CD4-positive, alpha-beta T cell treated with Interleukin-2 at 100 ng/mL for 4 hours (primary cell): ENCODE measurements around the gene NFE2L1.
"Not testable (repeated sequence)": the region's sequence is repeated elsewhere in the genome, so short reads cannot be mapped to it uniquely, and the experiment has no call there.

Source experiments
- DNase-seq: peaks from one replicate; pipeline ENCODE4 v3.0.0-alpha.2; 2020; ENCODE audit warnings: low spot score

The NFE2L1 gene

DNA sequence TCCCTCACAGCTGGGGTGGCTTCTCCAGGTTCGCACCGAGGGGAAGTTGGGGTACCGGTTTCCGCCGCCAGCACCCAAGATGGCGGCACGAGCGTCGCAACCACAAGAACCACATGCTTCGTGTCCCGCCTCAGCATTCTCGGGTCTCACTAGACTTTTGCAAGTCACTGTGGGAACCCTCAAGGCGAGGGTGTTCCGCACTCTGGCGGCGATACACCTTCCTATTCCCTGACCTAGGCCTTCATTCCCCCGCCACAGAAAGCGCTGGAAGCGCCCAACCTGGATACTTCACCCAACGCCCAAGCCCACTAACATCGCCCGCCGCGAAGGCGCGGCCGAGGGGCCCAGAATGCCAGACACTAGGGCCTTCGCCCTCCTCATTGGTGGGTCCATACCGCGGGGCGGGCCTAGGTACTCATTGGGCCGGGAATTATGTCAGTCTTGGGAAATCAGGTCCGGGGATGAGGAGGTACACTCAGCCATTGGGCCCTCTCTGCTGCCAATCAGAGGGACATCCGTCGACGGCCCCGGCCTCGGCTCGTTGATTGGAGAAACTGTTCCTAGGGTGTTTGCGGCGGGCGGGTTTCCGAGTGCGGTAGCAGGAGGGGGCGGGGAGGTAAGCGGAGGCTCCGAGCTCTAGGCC lies at the start of gene NFE2L1:
Gene NFE2L1, plus strand, starts transcription at position 619 of the 643 bp plus-strand sequence. CDS start 2,760 bp downstream, outside the sequence.
- peak; percentile 99 for DNase-seq

GRCh38 chr17:47999582-47999981 lies 48.6 kb upstream of the NFE2L1 start:
- DNase-seq = no peak

DNA sequence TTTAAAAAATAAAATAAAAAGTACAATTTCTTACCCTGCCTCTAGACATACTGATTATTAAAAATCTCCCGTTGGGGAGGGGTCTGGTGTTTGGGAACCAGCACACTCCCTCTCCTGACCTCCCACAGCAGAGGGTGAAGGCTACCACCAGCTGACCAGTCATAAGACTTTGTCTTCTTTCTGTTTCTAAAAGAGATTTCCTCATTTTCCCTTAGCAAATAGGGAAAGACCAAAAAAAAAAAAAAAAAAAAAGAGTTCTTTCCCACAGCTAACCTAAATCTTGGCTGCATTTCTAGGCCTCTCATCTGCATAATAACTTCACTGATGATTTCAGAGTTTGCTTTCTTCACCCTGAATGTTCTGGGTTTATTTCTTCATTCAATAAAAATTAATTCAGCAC lies 47.0 kb upstream of the NFE2L1 start:
- no peak for DNase-seq

DNA sequence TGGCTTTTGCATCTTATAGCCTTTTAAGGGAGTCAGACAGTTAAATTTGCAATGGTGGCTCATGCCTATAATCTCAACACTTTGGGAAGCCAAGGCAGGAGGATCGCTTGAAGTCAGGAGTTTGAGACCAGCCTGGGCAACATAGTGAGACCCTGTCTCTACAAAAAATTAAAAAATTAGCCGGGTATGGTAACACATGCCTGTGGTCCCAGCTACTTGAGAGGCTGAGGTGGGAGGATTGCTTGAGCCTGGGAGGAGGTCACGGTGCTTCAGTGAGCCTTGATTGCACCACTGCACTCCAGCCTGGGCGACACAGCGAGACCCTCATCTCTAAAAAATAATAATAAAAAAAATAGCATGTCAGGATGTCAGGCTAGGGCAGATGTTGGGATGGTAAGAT lies 46.5 kb upstream of the NFE2L1 start:
- DNase-seq = not testable (repeated sequence)

- no peak for DNase-seq
Observed at GRCh38 chr17:48002266-48002915, 45.8 kb upstream of the NFE2L1 start.

GRCh38 chr17:48002916-48003416 lies 45.2 kb upstream of the NFE2L1 start:
- DNase-seq = no peak

DNA sequence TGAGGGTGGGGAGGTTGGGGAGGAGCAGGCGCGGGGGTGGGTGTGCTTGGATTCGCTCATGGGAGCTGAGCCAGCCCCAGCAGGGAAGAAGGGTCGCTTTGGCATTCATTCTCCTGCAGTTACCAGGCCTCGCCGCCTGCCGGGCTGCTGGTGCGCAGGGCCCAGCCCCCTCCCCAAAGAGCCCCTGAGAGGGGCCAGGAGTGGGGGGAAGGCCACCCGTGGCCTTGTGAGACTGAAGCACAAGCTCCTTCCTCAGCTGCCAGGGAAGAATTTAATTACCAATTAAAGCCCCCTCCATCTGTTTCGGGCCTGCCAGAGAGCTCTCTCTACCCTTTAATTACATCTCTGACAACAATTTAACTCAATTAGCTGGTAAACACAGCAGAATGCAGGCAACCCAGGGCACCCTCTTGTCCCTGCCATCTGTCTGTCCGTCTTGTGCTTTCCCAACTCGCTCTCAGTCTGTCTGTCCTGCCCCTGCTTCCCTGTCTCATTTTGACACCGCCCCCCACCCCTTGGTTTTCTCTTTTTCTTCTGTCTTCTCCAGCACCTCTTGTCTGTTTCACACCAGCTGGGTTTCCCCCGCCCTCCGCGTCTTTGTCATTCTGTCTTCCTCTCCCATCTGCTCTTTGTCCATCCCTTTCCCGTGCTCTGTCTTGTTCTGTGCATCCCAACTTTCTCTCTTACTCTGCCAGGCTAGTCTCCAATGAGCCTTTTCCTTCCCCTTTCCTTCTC lies 44.6 kb upstream of the NFE2L1 start:
- no peak for DNase-seq

DNA sequence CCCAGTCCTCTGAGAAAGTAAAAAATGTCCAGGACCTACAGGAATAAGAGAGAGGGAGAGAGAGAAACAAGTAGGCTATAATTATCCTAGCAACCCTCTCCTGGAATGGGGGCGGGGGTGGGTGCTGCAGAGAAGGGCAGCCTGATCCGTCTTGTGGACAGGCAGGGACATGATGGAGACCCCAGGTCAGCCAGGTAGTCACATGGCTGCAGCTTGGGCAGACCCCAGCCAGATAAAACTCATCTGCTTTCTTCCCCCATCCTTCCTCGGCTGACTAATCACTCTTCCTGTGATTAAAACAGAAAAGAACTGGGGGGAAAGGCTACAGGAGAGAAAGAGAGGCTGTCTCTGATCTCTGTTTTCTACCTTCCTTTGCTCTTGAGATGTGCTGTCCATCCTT lies 43.2 kb upstream of the NFE2L1 start:
- no peak for DNase-seq

GRCh38 chr17:48006936-48007709 lies 41.0 kb upstream of the NFE2L1 start:
- DNase-seq = no peak

DNA sequence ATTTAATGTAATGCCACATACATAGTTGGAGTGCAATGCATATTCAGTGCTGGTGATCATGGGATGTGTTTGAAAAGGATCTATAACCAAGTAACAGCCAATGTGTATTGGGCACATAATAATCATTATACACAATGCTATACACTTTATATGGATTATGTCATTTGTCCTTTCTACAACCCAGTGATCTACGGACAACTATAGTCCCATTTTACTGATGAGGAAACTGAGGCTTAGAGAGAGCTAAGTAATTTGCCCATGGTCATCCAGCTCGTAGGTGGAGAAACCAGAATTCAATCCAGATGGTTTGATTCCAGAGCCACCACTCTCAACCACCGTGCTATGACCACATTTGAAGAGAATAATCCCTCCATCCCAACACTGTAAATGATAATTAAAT lies 38.0 kb upstream of the NFE2L1 start:
- DNase-seq = no peak

DNA sequence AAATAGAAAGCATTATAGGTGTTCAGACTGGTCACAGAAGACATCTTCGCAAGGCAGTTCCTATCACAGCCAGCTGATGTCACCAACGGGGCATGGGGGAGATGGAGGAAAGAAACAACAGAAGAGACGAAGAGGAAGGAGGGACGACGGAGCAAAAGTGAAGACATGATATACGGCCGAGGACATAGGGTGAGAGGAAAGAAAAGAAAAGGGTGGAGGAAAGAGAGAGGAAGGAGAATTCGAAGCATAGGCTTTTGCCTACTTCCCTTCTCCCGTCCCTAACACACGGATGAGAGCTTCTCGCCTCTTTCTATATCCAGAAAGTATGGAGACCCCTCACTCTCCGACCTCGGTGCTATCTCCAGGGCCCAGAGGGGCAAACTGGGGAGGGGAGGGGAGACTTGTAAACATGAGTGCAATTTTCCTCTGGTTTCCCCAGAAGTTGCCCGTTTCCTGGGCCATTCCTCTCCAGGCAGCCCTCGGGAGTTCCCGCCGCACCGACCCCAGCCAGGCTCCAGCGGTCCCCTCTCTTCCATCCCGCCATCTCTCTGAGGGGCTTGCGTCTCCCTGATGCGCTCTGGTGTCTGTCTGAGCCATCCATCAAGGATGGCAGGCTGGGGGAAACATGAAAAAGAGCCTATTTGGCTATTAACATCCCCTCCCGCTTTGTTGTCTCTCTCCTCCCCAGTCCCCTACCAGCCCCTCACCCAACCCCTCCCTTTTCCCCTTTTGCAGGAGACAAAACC lies 36.6 kb upstream of the NFE2L1 start:
- DNase-seq = peak; percentile 66

DNA sequence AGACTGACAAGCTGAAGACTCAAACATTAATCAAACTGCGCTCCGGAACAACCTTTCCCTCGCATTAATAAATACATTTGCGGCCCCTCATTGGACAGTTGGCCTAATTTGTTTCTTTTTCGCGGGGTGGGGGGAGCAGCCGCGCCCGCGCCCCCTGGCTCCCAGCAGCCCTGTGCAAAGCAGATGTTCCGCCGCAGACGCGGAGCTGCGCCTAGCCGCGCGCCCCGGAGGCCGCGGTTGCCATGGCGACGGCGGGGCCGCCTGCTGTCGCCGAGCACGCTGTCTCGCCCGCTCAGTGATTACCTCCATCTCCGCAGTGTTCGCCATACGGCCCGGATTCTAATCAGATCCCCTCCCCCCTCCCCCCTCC lies 36.0 kb upstream of the NFE2L1 start:
- peak; percentile 68 for DNase-seq

GRCh38 chr17:48012654-48013053 lies 35.5 kb upstream of the NFE2L1 start:
- DNase-seq = no peak

GRCh38 chr17:48013876-48014594 lies 34.1 kb upstream of the NFE2L1 start:
- no peak for DNase-seq

DNA sequence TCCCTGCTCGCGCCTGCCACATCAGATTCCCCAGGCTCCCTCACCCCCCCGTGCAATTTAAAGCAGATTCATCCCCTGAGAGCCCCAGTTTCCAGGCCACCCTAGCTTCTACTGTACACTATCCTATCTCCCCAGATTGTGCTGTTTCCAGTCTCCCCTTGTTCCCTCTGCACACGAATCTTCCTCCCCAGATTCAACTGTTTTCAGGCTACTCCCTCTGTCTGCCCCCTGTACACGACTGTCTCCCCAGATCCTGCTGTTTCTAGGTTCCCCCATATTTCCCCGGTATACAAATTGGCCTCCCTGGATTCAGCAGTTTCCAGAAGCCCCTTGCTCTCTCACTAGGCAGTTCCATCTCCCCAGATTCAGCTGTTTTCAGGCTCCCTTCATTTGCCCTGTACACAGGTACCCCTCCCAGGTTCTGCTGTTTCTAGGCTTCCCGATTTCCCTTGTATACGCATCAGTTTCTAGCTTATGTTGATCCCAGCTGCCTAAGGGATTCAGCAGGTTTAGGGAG lies 33.5 kb upstream of the NFE2L1 start:
- no peak for DNase-seq

- DNase-seq = no peak
Observed at GRCh38 chr17:48016112-48016511, 32.0 kb upstream of the NFE2L1 start.

DNA sequence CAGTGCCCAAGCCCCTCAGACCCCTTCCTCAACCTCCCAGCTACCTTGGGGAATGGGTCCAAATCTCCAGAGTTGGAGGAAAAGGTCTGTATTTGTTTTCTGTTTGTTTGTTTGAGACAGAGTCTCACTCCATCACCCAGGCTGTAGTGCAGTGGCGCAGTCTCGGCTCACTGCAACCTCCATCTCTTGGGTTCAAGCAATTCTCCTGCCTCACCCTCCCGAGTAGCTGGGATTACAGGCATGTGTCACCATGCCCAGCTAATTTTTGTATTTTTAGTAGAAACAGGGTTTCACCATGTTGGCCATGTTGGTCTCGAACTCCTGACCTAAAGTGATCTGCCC lies 30.4 kb upstream of the NFE2L1 start:
- not testable (repeated sequence) for DNase-seq

DNA sequence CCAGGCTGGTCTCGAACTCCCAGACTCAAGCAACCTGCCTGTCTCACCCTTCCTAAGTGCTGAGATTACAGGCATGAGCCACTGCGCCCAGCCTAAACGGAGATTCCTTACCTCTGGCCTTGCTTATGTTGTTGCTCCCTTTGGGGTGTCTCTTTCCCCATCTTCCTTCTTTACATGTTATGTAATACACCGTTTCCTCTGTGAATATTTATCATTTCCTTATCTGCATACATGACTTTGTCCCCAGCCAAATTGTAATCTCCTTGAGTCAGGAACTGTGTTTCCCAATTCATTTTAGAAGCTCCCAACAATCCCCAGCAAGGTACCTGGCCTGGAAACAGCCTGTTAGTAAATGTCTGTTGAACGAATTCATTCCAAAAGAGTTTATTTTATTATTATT lies 26.2 kb upstream of the NFE2L1 start:
- no peak for DNase-seq

GRCh38 chr17:48022901-48023300 lies 25.3 kb upstream of the NFE2L1 start:
- DNase-seq = no peak

GRCh38 chr17:48023400-48024148 lies 24.6 kb upstream of the NFE2L1 start:
- peak; percentile 48 for DNase-seq
